NB4 (cell line): Measurements from ENCODE around the gene EDIL3.

Experiments
- CTCF ChIP-seq: IDR thresholded peaks from one replicate; pipeline ENCODE4 v1.5.1; 2012; ENCODE audit warnings: low read depth, low read length
- MYC ChIP-seq: IDR thresholded peaks from 2 replicates; pipeline ENCODE4 v1.6.1; 2011; ENCODE audit warnings: low read depth, low read length
- POLR2A ChIP-seq: IDR thresholded peaks from 2 replicates; pipeline ENCODE4 v1.6.1; 2011; ENCODE audit warnings: mild to moderate bottlenecking; ENCODE audit not compliant: insufficient read length; ENCODE audit errors: extremely low read depth

- no peak for TF ChIP-seq POLR2A
- TF ChIP-seq CTCF = no peak
- TF ChIP-seq MYC = no peak
Observed at GRCh38 chr5:84292000-84292642, 92.6 kb downstream of the EDIL3 start.
